Thyroid gland (tissue), 4 donors: Measurements from ENCODE around the gene THAP11.

Source experiments
- CTCF ChIP-seq, 6 experiments: fragments of 200-600 bp in 3 of 6; fragments of 450-650 bp in 3 of 6; sonication (generic) in 3 of 6; IDR thresholded peaks; one replicate each; pipeline ENCODE4 v1.5.1; 2016 to 2019; ENCODE audit warnings: antibody characterized with exemption in 6 of 6, mild to moderate bottlenecking in 2 of 6, inconsistent platforms in 1 of 6, moderate library complexity in 1 of 6
- POLR2A ChIP-seq, 2 donors: fragments of 450-650 bp; IDR thresholded peaks; one replicate each; pipeline ENCODE4 v1.6.1; 2017; ENCODE audit warnings: antibody characterized with exemption in 2 of 2, mild to moderate bottlenecking in 2 of 2, moderate library complexity in 1 of 2

- no peak for TF ChIP-seq CTCF (IDR thresholded peaks at IDR 0.05)
- no peak for TF ChIP-seq POLR2A (IDR thresholded peaks at IDR 0.05)
Observed at GRCh38 chr16:67878846-67879245, 36.7 kb downstream of the THAP11 start.
